Mammary epithelial cell (primary cell): ENCODE measurements around the gene KCNK4.

ENCODE experiments used
- EZH2 ChIP-seq: IDR thresholded peaks from 2 replicates; pipeline ENCODE4 v1.6.1; 2012; ENCODE audit warnings: low read length, inconsistent platforms, borderline replicate concordance
- TF ChIP-seq, protein P1 (sequence below), 2 donors: IDR thresholded peaks in 1 of 2; conservative IDR thresholded peaks in 1 of 2; 2 replicates each; pipeline ENCODE4 v1.5.1; 2011 to 2012; ENCODE audit warnings: inconsistent platforms in 2 of 2, low read length in 2 of 2, mild to moderate bottlenecking in 2 of 2, control low read depth in 1 of 2, low read depth in 1 of 2; ENCODE audit not compliant: insufficient read depth in 1 of 2; ENCODE audit errors: extremely low read depth in 1 of 2

DNA sequence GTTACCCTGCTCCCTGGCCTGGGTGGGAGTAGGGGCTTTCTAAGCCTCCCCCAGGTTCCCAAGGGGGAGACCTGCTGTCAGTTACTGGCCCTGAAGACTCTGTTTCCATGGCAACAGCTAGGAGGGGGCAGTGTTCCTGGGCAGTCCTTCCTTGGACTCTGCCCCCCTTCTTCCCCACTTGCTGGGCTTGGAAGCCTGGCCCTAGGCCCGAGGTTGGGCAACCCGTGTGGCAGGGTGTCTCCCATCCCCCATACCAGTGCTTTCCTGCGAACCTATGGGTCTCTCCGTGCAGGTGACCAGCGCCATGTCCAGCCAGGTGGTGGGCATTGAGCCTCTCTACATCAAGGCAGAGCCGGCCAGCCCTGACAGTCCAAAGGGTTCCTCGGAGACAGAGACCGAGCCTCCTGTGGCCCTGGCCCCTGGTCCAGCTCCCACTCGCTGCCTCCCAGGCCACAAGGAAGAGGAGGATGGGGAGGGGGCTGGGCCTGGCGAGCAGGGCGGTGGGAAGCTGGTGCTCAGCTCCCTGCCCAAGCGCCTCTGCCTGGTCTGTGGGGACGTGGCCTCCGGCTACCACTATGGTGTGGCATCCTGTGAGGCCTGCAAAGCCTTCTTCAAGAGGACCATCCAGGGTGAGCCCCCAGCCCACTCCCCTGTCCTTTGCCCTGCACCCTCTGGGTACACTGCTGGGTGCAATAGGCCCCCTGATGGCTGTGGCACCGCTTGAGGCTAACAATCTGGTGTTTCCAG, 15.9 kb downstream of the KCNK4 start:
- TF ChIP-seq EZH2, result no peak
- TF ChIP-seq, protein P1, sequence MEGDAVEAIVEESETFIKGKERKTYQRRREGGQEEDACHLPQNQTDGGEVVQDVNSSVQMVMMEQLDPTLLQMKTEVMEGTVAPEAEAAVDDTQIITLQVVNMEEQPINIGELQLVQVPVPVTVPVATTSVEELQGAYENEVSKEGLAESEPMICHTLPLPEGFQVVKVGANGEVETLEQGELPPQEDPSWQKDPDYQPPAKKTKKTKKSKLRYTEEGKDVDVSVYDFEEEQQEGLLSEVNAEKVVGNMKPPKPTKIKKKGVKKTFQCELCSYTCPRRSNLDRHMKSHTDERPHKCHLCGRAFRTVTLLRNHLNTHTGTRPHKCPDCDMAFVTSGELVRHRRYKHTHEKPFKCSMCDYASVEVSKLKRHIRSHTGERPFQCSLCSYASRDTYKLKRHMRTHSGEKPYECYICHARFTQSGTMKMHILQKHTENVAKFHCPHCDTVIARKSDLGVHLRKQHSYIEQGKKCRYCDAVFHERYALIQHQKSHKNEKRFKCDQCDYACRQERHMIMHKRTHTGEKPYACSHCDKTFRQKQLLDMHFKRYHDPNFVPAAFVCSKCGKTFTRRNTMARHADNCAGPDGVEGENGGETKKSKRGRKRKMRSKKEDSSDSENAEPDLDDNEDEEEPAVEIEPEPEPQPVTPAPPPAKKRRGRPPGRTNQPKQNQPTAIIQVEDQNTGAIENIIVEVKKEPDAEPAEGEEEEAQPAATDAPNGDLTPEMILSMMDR (conservative IDR thresholded peaks at IDR 0.05 in 1 of 2, IDR thresholded peaks at IDR 0.05 in 1 of 2; ENCODE audit: extremely low read depth in 1 of 2, insufficient read depth in 1 of 2, low read depth in 1 of 2, low read length in 2 of 2), result no peak
